ENCODE results near the gene EXO5. TPM values are rescaled to one million over a fixed set of nuclear protein-coding genes. Genes with fewer than 3 reads are reported as not detected.

EXO5 gene
- total and polyA plus RNA-seq, 2 of the 13 experiments (the other 11 are each of a cell fraction or from before 2014, with no cell fraction given): 9.9 to 20.5 TPM

DNA sequence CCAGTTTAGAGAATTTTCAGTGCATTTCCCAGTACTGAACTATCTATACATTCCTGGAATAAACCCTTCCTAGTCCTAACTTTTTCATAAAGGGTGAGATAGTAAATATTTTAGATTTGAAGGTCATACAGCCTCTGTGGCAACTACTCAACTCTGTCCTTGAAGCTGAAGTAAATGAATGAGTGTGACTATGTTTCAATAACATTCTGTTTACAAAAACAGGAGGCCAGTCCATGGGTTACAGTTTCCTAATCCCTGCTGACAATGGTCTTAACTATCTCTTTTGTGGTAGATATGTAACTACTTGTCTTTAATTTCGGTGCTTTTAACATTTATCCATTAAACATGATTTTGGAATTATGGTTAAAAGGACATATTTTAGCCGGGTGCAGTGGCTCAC is 27.2 kb downstream of the EXO5 start (continued):
- TF ChIP-seq, protein P1, sequence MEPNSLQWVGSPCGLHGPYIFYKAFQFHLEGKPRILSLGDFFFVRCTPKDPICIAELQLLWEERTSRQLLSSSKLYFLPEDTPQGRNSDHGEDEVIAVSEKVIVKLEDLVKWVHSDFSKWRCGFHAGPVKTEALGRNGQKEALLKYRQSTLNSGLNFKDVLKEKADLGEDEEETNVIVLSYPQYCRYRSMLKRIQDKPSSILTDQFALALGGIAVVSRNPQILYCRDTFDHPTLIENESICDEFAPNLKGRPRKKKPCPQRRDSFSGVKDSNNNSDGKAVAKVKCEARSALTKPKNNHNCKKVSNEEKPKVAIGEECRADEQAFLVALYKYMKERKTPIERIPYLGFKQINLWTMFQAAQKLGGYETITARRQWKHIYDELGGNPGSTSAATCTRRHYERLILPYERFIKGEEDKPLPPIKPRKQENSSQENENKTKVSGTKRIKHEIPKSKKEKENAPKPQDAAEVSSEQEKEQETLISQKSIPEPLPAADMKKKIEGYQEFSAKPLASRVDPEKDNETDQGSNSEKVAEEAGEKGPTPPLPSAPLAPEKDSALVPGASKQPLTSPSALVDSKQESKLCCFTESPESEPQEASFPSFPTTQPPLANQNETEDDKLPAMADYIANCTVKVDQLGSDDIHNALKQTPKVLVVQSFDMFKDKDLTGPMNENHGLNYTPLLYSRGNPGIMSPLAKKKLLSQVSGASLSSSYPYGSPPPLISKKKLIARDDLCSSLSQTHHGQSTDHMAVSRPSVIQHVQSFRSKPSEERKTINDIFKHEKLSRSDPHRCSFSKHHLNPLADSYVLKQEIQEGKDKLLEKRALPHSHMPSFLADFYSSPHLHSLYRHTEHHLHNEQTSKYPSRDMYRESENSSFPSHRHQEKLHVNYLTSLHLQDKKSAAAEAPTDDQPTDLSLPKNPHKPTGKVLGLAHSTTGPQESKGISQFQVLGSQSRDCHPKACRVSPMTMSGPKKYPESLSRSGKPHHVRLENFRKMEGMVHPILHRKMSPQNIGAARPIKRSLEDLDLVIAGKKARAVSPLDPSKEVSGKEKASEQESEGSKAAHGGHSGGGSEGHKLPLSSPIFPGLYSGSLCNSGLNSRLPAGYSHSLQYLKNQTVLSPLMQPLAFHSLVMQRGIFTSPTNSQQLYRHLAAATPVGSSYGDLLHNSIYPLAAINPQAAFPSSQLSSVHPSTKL (CRISPR knock-in tag; IDR thresholded peaks at IDR 0.05): peak; percentile 92
- peak; percentile 58 for TF ChIP-seq THAP11 (CRISPR knock-in tag; IDR thresholded peaks at IDR 0.05)
- TF ChIP-seq HMGXB4 (CRISPR knock-in tag; IDR thresholded peaks at IDR 0.05; ENCODE audit: borderline replicate concordance in 1 of 2, low read depth in 1 of 2): no peak
- no peak for TF ChIP-seq HNF1B (CRISPR knock-in tag; IDR thresholded peaks at IDR 0.05)
- TF ChIP-seq ZNF563 (CRISPR knock-in tag; IDR thresholded peaks at IDR 0.05): no peak
- no peak for TF ChIP-seq ZNF646 (CRISPR knock-in tag; IDR thresholded peaks at IDR 0.05)
- TF ChIP-seq AKNA (CRISPR knock-in tag; IDR thresholded peaks at IDR 0.05; ENCODE audit: borderline replicate concordance): no peak
